Effector memory CD8-positive, alpha-beta T cell (primary cell): Measurements from ENCODE around the gene DYNLT5.
"Not testable (repeated sequence)": the region's sequence is repeated elsewhere in the genome, so short reads cannot be mapped to it uniquely, and the experiment has no call there.

Experiments
- ATAC-seq: fragments of 150-1000 bp; cut with Tn5 transposase; replicated peaks from 2 replicates; pipeline ENCODE4 v1.10.0; 2021; ENCODE audit warnings: mild to moderate bottlenecking, moderate library complexity
- DNase-seq, 3 experiments: peaks; one replicate each; pipeline ENCODE4 v3.0.0; 2021
- H3K27ac Mint-ChIP-seq, 2 donors: one replicate each; pipeline ENCODE4 v1.8.0; 2022; ENCODE audit warnings: mild to moderate bottlenecking in 2 of 2, mixed read lengths in 2 of 2, moderate library complexity in 2 of 2
- H3K27me3 Mint-ChIP-seq, 2 donors: one replicate each; pipeline ENCODE4 v1.8.0; 2022; ENCODE audit warnings: mixed read lengths in 2 of 2
- H3K36me3 Mint-ChIP-seq: one replicate; pipeline ENCODE4 v1.8.0; 2022; ENCODE audit warnings: mild to moderate bottlenecking, moderate library complexity, mixed read lengths; ENCODE audit not compliant: insufficient read depth
- H3K4me1 Mint-ChIP-seq, 2 donors: one replicate each; pipeline ENCODE4 v1.8.0; 2022; ENCODE audit warnings: low read depth in 2 of 2, mixed read lengths in 2 of 2
- H3K4me3 Mint-ChIP-seq, 2 donors: one replicate each; pipeline ENCODE4 v1.8.0; 2022; ENCODE audit warnings: mild to moderate bottlenecking in 2 of 2, mixed read lengths in 2 of 2, moderate library complexity in 2 of 2
- H3K9me3 Mint-ChIP-seq, 2 donors: one replicate each; pipeline ENCODE4 v1.8.0; 2022; ENCODE audit warnings: mixed read lengths in 2 of 2

DYNLT5 gene

GRCh38 chr1:66785800-66786199 lies 33.5 kb downstream of the DYNLT5 start:
- H3K4me1 Mint-ChIP-seq, H3K4me3 Mint-ChIP-seq, H3K27ac Mint-ChIP-seq, DNase-seq, H3K9me3 Mint-ChIP-seq, H3K36me3 Mint-ChIP-seq, ATAC-seq: not testable (repeated sequence)
- peaks cover 6 to 18% of the 10 kb centered on the region in 2 donors for H3K27me3 Mint-ChIP-seq

- no peaks in the 10 kb centered on the region for H3K9me3 Mint-ChIP-seq
- no peak for ATAC-seq
Measured at GRCh38 chr1:66787641-66788040, 35.4 kb downstream of the DYNLT5 start.

GRCh38 chr1:66788231-66788939 lies 36.1 kb downstream of the DYNLT5 start:
- Mint-ChIP-seq H3K9me3 (no peaks in the 10 kb centered on the region), H3K27me3 (peaks cover 0 to 7% of the 10 kb centered on the region in 2 donors), H3K4me3 (peak overlapping the region in 1 of 2 donors; percentile 24), H3K27ac (peak overlapping the region in 1 of 2 donors; percentile 3), H3K36me3 (no peaks in the 10 kb centered on the region), H3K4me1 (peaks cover 6 to 8% of the 10 kb centered on the region in 2 donors)
- ATAC-seq (peak; percentile 88), DNase-seq (peak in 1 of 3 experiments; percentile 7)

More at GRCh38 chr1:66787641-66788040, 35.4 kb downstream of the DYNLT5 start:
- peaks cover 0 to 10% of the 10 kb centered on the region in 2 donors for H3K27me3 Mint-ChIP-seq
- H3K4me3 Mint-ChIP-seq, result no peak overlapping the region
- H3K27ac Mint-ChIP-seq, result no peak overlapping the region
- peaks cover 6 to 8% of the 10 kb centered on the region in 2 donors for H3K4me1 Mint-ChIP-seq
- no peak for DNase-seq
- H3K36me3 Mint-ChIP-seq, result no peaks in the 10 kb centered on the region

GRCh38 chr1:66791621-66792610 lies 39.7 kb downstream of the DYNLT5 start:
- Mint-ChIP-seq H3K4me1 (peaks cover 6 to 8% of the 10 kb centered on the region in 2 donors), H3K36me3 (no peaks in the 10 kb centered on the region), H3K4me3 (no peak overlapping the region), H3K27ac (no peak overlapping the region), H3K27me3 (peaks cover 2 to 7% of the 10 kb centered on the region in 2 donors), H3K9me3 (no peaks in the 10 kb centered on the region)
- no peak for DNase-seq
- no peak for ATAC-seq

- peaks cover 16 to 25% of the 10 kb centered on the region in 2 donors for H3K27me3 Mint-ChIP-seq
- H3K9me3 Mint-ChIP-seq, H3K4me3 Mint-ChIP-seq, H3K27ac Mint-ChIP-seq, ATAC-seq, H3K36me3 Mint-ChIP-seq, H3K4me1 Mint-ChIP-seq, DNase-seq: not testable (repeated sequence)
Measured at GRCh38 chr1:66795839-66796238, 43.6 kb downstream of the DYNLT5 start.

GRCh38 chr1:66809245-66809644 lies 57.0 kb downstream of the DYNLT5 start:
- H3K36me3 Mint-ChIP-seq, result peaks cover 3% of the 10 kb centered on the region
- DNase-seq, result no peak
- peaks cover 19 to 21% of the 10 kb centered on the region in 2 donors for H3K27me3 Mint-ChIP-seq
- no peak overlapping the region for H3K27ac Mint-ChIP-seq
- no peak for ATAC-seq
- H3K4me1 Mint-ChIP-seq, result no peaks in the 10 kb centered on the region
- no peaks in the 10 kb centered on the region for H3K9me3 Mint-ChIP-seq
- no peak overlapping the region for H3K4me3 Mint-ChIP-seq

GRCh38 chr1:66809736-66810326 lies 57.6 kb downstream of the DYNLT5 start:
- Mint-ChIP-seq H3K4me1 (no peaks in the 10 kb centered on the region), H3K4me3 (no peak overlapping the region), H3K9me3 (no peaks in the 10 kb centered on the region), H3K27me3 (peaks cover 17 to 18% of the 10 kb centered on the region in 2 donors), H3K36me3 (peaks cover 3% of the 10 kb centered on the region), H3K27ac (no peak overlapping the region)
- ATAC-seq (no peak), DNase-seq (no peak)

- H3K27ac Mint-ChIP-seq, result no peak overlapping the region
- no peaks in the 10 kb centered on the region for H3K4me1 Mint-ChIP-seq
- no peak overlapping the region for H3K4me3 Mint-ChIP-seq
- DNase-seq (no peak), ATAC-seq (no peak)
- peaks cover 0 to 6% of the 10 kb centered on the region in 2 donors for H3K27me3 Mint-ChIP-seq
- no peaks in the 10 kb centered on the region for H3K9me3 Mint-ChIP-seq
- H3K36me3 Mint-ChIP-seq, result no peaks in the 10 kb centered on the region
Measured at GRCh38 chr1:66824771-66825170, 72.5 kb downstream of the DYNLT5 start.
